A549 treated with AZD2906 at 1 μM for 4 hours (cell line): ENCODE data around the gene GYPA. TPM values are rescaled to one million over a fixed set of nuclear protein-coding genes. Genes with fewer than 3 reads are reported as not detected.

Experiments used
- total RNA-seq: library from RNA; stranded (reverse); fragments of 200-300 nt; extraction: Qiagen RNA extraction; gene quantifications from 5 replicates; pipeline ENCODE4 v1.2.3, GENCODE V29; 2022

GYPA gene
- total RNA-seq: not detected in 5 replicates

DNA sequence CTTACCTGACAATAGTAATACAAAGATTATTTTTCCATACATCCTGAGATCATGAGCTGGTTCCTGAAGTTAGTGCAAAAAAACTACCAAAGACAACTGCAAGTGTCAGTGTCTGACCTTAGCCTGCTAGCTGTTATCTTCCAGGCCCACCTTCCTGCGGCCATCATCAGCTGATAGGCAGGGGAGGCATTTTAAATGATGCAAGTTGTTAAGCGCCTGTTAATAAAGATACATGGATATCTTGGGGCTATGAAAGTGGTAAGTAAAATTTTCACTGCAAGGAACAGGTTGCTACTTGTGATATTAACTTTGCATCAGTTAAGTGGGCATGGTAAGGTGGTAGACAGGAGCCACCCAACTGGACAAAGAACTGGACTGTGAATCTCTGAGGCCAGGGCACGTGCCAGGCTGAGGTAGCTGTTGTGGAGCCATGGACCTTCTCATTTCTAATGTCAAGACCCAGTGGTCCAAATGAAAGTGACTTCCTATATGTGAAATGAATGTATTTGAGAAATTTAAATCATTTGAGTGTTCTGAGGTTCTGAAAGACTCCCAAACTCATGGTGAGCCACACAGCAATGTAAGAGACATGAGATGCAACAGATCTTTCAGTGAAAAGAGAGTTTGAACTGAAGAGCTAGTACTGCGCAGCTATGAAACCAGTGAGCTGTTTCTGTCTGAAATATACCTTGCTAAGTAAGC, at the start of gene GYPA:
Gene GYPA, minus strand, starts transcription at position 125 of the 702 bp plus-strand sequence. Its CDS starts 83 bp downstream, at position 42.

Other genes with a start within 250 kb of the GYPA start
- not detected in 5 replicates for gene GYPE, start 235.2 kb downstream of the GYPA start, total RNA-seq
- not detected in 5 replicates for gene GYPB, start 121.3 kb downstream of the GYPA start, total RNA-seq